Spleen (tissue), 7 donors: Measurements from ENCODE around the gene TMEM131.

Experiments used
- CTCF ChIP-seq, 11 experiments: fragments of 200-600 bp in 7 of 11; fragments of 450-650 bp in 4 of 11; sonication (generic) in 4 of 11; IDR thresholded peaks in 8 of 11; conservative IDR thresholded peaks in 3 of 11; 1 replicate in 7 of 11; 2 replicates in 4 of 11; pipeline versions ENCODE4 v1.4.0 to v1.8.0; 2016 to 2021; ENCODE audit warnings: antibody characterized with exemption in 11 of 11, inconsistent platforms in 4 of 11, mild to moderate bottlenecking in 1 of 11
- POLR2A ChIP-seq, 3 donors: fragments of 450-650 bp; IDR thresholded peaks; one replicate each; pipeline ENCODE4 v1.5.1; 2017; ENCODE audit warnings: antibody characterized with exemption in 3 of 3, mild to moderate bottlenecking in 1 of 3
- POLR2AphosphoS5 ChIP-seq, 3 donors: sonication (generic); formaldehyde crosslinking; IDR thresholded peaks; one replicate each; pipeline ENCODE4 v1.5.1; 2017; ENCODE audit warnings: antibody characterized with exemption in 3 of 3
- donor health status: DM: no; HTN: no; CAD: no; lungs with moderate emphysema.
- donor health status: DM: no; HTN: no; CAD: no.
- donor health status: DM: no; HTN: no; CAD: no.

GRCh38 chr2:97966545-97967215 lies 29.1 kb downstream of the TMEM131 start:
- TF ChIP-seq CTCF (IDR thresholded peaks at IDR 0.05 in 8 of 11, conservative IDR thresholded peaks at IDR 0.05 in 3 of 11) (no peak), POLR2A (IDR thresholded peaks at IDR 0.05) (no peak), POLR2AphosphoS5 (IDR thresholded peaks at IDR 0.05) (no peak)
